SU-DHL-6 (cell line): ENCODE measurements around the gene BMP10.

Experiments used
- EZH2phosphoT487 ChIP-seq: fragments of 200-600 bp; sonication (generic), shearing (Covaris generic); conservative IDR thresholded peaks from 2 replicates; pipeline ENCODE4 v1.6.1; 2018; ENCODE audit warnings: mild to moderate bottlenecking, antibody characterized with exemption, low read length, moderate library complexity, mixed read lengths
- TF ChIP-seq, protein P1 (sequence below): fragments of 200-600 bp; sonication (generic); IDR thresholded peaks from one replicate; pipeline ENCODE4 v1.5.1; 2017; ENCODE audit warnings: antibody characterized with exemption, mild to moderate bottlenecking, low read length, moderate library complexity; ENCODE audit not compliant: insufficient read depth, poor library complexity, severe bottlenecking

DNA sequence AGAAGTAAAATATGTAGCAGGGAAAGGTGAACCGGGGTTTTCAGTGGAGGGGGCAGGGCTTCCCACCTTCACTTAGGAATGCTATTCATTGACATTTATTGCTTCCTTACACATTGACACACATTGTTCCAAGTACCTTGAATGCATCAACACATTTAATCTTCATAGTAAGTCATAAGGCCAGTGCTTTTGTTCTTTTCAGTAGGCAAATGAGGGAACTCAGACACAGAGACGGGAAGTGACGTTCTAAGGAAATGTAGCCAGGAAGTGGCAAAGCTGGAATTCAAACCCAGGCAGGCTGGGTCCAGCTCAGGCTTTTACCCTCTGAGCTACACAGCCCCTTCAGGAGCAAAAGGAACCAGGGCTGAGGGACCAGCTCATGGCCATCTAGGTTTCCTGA, 20.7 kb downstream of the BMP10 start:
- TF ChIP-seq, protein P1, sequence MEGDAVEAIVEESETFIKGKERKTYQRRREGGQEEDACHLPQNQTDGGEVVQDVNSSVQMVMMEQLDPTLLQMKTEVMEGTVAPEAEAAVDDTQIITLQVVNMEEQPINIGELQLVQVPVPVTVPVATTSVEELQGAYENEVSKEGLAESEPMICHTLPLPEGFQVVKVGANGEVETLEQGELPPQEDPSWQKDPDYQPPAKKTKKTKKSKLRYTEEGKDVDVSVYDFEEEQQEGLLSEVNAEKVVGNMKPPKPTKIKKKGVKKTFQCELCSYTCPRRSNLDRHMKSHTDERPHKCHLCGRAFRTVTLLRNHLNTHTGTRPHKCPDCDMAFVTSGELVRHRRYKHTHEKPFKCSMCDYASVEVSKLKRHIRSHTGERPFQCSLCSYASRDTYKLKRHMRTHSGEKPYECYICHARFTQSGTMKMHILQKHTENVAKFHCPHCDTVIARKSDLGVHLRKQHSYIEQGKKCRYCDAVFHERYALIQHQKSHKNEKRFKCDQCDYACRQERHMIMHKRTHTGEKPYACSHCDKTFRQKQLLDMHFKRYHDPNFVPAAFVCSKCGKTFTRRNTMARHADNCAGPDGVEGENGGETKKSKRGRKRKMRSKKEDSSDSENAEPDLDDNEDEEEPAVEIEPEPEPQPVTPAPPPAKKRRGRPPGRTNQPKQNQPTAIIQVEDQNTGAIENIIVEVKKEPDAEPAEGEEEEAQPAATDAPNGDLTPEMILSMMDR = no peak
- no peak for TF ChIP-seq EZH2phosphoT487
